GM21528 (cell line): Measurements from ENCODE around the gene CPLX1.
"Not testable (repeated sequence)": the region's sequence is repeated elsewhere in the genome, so short reads cannot be mapped to it uniquely, and the experiment has no call there.

ENCODE experiments used
- ATAC-seq: cut with Tn5 transposase; IDR thresholded peaks from one replicate; pipeline ENCODE4 v1.9.1; 2021; ENCODE audit warnings: mild to moderate bottlenecking, moderate library complexity; ENCODE audit not compliant: unreplicated experiment, low FRiP score

Gene CPLX1

DNA sequence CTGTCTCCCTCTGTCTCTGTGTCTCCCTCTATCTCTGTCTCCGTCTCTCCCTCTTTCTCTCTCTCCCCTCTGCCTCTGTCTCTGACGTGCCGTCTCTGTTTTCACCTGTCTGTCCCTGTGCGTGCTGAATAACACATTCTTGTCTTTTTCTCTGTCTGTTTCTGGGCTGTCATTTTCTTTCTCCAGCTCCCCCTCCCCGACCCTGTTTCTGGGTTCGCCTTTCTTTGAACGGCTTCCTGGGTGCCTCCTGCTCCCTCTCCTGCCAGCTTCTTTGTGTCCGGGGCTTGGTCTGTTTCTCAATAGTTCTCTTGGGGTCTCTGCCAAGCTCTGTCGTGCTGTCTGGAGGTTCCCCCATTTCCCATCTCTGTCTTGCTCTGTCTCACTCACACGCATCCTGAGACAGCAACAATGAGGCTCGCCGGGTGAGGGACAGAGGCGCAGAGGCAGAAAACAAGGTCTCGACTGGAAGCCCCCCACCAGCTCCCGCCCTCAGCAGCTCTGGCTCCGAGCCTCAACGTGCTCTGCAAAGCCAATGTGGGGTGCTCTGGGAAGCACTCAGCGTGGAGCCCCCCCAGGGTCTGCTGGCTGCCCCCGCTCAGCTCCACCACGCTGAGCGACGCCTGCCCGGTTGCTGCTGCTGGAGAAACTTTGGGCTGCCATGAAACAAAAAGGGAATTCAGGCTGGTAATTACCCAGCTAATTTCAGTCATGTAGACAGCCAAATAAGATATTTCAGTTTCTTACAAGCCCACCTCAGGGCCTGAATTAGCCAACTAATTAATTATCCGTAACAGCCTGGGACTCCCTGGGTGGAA, 3.4 kb downstream of the CPLX1 start:
- ATAC-seq, result no peak

DNA sequence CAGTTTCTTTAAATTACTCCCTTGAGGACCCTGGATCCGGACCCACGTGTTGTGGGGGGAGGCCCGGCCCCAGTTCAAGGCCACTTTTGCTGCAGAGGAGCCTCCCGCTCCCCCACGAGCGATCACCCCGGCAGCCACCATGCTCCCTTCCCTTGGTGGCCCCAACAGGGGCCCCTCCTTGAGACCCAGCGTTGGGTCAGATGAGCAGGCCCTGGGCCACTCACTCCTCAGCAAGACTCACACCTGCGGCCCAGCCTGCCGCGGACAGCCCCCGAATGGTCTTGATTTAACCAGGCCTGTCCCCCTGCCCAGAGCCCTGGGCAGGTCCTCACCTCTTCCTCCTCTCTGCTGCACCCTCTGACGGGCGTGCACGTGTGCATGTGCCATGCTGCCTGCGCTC, 4.3 kb downstream of the CPLX1 start:
- no peak for ATAC-seq

DNA sequence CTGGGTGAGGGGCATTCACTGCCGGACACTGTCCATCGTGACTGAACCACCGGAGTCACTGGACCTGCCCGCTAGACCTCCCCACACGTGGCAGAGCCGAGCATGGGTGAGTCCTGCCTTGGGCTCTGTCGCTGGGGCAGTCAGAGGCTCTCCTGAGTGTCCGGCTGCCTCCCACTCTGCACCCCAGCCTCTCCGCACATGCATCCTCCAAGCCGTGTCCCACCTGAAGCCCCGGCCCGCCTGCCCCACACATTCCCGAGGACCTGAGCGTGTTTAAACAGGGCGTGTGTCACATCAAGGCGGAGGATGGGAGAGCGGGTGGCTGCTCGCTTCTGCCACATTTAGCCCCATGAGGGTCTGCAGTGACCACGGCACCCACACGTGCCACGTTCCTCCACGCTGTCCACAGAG, 4.7 kb downstream of the CPLX1 start:
- no peak for ATAC-seq

DNA sequence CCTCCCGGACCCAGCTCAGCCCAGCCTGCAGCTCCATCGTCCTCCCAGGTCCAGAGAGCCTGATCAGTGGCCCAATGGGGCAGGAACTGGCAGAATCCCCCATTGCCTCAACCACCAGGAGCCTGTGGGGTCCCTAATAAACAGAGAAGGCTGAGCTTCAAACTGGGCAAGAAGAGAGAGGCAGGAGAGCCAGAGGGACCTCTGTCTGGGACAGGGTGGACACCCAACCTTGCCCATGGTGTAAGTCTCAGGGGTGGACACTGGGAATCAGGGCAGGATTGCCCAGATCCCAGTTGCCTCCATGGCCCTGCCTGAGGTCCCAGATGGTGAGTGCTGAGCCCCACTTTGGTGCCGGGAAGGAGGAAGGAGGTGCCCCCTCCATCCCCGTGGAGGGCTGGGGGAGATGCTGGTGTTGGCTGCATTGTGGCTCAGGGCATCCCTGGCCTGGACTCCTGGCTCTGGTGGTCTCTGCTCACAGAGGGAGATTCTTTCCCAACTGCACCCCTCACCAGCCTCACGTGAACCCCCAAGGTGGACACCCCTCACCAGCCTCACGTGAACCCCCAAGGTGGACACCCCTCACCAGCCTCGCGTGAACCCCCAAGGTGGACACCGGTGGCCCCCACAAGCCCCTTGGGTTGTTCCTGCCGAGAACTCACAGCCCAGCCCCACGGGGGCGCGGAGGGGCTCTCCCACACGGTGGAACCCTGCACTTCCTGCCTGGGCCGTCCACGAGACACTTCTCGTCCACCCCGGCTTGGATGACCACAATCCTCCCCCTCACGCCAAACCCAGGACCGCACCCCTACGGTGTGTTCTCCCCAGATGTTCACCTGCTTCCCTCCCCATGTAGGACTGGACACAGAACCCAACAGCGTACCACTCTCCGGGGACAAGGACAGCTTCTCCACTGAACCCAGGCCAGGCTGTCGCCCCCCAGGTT, 5.4 kb downstream of the CPLX1 start:
- no peak for ATAC-seq

DNA sequence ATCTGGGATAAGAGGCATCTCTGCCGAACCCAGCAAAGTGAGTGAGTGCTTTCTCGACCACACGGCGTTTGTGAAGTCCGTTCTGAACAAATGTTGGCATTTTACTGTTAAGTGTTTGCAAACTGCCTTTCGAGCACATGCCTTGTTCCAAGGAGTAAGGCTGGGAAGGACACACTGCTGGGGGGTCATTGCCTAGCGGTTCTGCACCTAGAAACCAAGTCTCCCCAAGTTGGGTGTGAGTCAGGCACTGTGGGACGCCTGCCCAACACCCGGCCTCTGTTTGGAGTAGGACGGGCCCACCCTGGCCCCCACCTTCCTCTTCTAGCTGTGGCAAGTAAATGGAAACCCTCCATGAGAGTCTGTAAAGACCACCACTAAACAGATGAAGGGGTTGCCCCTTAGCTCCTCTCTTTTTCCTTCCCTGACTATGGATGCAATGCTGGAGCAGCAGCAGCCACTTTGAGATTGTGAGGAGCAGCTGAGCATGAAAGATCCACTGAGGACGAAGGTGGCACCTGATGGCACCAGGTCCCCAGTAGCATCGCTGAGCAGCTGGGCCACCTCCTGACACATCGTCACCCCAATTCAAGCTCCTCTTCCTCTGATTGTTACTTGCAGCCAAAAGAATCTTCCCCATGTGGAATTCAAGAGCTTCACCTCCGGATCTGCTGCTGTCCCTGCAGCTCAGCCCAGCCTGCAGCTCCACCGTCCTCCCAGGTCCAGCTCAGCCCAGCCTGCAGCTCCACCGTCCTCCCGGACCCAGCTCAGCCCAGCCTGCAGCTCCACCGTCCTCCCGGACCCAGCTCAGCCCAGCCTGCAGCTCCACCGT, 6.3 kb downstream of the CPLX1 start:
- ATAC-seq, result no peak

DNA sequence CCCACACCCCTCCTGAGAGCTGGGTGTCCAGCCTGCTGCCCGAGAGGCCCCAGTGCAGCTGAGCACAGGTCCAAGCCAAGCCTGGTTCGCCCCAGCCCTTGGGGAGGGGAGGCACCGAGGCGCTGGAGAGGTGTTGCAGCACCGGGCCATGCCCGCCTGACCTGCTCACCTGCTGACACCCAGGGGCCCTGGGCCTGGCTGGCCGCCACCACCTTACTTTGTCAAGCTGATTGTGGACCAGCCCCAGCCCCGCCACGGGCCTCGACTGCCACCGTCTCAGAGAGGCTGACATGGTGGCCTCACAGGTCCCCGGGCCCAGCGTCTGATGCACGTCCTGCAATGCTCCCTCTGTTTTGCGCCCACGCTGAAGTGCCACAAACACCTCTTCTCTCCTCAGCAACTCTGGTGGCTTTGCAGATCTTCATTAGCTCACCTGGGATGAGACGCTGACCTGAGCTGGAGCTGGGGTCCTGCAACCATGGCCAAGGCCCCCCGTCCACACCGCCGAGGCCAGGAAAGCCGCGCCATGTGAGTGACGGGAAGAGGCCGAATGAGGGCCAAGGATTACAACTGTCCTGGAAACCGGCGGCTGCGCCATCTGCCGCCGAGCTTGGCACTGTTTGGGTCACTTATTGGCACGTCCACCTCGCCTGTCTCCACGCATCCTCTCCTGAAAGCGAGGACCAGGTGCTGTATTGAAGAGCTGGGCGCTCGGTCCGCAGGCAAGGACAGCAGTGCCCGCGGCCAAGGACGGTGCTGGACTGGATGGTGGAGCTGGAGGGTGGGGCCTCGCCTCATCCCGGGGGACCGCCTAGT, 7.6 kb downstream of the CPLX1 start:
- ATAC-seq, result no peak

DNA sequence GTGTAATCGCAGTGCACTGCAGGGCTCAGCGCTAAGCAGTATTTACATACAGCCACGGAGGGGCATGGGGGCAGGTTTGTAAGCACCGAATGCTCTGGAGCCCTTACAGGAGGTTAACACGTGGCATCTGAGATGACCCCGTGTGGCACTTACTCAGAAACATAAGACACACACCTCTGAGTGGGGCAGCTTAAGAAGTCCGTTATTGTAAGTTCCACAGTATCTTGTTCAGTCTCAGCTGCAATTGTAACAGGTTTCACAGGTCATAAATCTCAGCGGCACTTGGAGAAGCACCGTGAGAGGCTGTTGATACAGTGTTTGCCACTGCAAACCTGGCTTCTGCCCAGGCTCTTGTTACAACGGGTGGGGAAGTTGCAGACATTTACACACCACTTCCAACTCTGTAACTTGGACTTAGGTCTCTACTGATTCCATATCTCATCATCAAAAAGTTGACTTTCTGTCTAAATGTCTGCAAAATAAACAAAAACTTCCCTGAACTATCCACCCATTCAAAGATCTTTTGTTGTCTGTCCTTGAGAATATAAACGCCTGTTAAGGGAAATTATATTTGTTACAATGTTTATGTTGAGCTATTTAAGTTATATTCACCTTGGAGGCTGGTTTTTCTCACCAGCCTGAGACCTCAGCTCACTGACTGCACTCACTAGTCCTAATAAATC, 10.3 kb downstream of the CPLX1 start:
- ATAC-seq, result no peak

DNA sequence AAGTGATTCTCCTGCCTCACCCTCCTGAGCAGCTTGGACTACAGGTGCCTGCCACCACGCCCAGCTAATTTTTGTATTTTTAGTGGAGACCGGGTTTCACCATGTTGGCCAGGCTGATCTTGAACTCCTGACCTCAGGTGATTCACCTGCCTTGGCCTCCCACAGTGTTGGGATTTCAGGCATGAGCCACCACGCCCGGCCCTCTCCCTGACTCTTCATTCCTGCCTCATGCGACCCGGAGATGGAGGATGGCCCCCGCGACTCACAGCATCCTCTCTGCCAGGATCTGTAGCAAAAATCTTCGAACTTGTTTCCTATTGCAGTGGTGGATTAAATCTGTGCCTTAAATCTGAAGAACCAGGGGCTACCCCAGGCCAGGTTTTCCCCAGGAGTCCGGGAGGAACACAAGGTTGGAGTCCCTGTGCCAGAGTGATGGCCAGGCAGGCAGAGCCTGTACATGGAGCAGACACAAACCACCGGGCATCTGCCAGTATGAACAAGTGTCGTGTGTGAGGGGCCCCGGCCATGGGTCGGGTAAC, 11.5 kb downstream of the CPLX1 start:
- no peak for ATAC-seq

DNA sequence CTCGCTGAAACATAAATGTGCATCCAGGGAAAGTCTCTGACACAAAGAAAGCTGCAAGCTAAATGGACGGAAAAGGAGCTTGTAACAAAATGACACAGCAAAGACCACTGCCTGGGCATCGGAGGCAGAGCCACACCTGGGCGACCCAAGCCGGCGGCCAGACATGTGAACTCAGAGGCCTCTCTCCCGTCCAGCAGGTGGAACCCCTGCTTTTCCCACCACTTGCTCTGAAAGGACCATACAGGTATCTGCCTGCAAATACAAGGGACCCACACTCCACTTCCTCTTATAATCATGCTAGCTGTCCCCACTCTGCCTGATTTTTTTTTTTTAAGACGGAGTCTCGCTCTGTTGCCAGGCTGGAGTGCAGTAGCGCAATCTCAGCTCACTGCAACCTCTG, 12.0 kb downstream of the CPLX1 start:
- ATAC-seq, result no peak

DNA sequence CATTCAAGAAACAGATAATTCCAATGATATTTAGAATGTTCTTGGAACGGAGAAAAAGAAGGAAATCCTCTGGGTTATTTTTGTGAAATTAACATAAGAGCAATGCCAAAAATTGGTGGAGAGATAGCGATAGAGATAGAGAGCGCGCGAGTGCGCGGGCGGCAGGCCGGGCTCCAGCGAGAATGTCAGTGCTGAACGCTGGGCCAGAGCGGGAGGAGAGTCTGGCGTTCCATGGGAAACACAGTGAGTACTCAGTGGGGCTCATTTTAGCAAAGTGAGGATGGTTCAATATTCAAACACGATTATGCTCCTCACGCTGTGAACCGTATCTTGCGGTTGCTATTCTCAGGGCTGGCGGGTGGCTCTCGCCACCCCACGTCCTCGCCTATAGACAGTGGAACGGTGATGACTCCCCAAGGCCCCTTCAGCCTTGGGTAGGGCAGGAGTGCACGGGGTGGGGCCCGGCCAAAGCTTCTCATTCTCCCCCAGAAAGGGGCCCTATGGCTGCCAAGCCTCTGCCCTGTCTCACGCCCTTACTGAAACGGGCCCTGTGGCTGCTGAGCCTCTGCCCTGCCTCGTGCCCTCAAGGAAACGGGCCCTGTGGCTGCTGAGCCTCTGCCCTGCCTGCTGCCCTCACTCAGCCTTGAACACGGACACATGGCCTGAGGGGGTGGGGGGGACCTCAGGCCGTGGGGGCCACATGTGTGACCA, 16.9 kb downstream of the CPLX1 start:
- ATAC-seq, result no peak

DNA sequence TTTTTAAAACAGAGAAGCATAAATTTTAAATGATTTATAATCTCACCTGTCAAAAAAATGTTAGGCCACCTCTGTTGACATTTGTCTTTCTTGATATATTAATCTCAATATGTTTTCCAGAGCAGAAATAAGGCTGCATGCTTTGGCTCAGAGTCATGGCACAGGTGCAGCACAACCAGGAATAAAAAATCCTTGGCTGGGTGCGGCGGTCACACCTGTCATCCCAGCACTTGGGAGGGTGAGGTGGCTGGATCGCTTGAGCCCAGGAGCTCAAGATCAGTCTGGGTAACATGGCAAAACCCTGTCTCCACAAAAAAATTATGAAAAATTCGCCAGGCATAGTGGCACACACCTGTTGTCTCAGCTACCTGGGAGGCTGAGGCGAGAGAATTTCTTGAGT, 18.1 kb downstream of the CPLX1 start:
- no peak for ATAC-seq

DNA sequence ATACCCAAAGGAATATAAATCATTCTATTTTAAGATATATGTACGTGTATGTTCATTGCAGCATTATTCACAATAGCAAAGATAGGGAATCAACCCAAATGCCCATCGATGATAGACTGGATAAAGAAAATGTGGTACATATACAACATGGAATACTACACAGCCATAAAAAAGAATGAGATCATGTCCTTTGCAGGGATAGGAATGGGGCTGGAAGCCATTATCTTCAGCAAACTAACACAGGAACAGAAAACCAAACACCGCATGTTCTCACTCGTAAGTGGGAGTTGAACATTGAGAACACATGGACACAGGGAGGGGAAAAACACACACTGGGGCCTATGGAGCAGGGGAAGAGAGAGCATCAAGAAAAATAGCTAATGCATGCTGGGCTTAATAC, 18.9 kb downstream of the CPLX1 start:
- not testable (repeated sequence) for ATAC-seq

DNA sequence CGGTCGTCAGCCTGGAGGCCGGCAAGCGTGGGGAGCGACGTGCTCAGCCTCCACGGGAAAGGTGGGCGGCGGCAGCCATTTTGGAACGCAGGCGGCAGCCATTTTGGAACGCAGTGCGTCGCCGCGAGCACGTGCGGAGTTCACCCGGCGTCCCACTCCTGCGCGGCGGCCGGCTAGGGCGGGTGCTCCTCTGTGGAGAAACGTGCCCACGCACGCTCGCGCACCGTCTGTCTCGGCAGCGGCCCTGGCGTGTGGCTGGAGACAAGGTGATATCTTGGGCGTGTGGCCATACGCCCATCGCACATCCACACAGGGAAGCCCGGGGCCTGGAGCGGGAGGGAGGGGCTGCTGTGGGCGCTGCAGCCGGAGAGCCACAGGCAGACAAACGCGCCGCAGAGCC, 21.1 kb downstream of the CPLX1 start:
- ATAC-seq, result no peak

DNA sequence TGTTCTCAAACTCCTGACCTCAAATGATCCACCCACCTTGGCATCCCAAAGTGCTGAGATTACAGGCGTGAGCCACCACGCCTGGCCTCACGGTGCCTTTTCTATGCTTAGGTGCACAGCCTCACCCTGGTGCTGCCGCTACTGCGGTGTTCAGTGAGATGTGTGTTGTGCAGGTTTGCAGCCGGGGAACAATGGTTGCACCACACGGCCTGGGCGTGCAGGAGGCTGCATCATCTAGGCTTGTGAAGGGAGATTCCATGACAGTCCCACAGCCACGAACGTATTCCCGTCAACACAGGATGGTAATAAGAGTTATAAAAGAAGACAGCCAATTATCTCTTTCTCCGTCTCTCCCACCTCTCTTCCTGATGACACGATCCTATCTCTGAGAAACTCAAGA, 22.0 kb downstream of the CPLX1 start:
- no peak for ATAC-seq

DNA sequence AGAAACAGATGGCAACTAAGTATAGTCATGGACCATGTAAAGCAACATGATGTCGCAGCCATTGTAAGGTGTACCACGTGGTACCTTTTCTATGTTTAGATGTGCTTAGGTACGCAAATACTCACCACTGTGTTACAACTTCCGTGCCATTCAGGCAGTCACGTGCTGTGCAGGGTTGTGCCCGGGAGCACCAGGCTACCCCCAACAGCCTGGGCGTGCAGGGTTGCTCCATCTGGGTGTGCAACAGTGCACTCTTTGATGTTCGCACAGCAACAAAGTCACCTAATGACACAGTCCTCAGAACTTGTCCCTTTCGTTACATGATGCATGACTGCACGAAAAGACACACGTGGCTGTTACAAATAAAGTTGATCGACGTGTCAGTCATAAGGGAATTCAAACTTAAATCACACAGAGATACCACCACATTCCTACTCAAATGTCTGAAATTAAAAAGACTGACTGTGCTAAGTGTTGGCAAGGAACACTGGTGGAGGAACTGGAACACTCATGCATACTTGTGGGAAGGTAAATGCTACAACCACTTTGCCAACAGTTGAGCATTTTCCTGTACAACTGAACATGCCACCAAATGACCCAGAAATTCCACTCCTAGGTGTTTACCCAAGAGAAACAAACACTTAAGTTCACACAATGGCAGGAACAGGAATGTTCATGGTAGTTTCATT, 24.3 kb downstream of the CPLX1 start:
- no peak for ATAC-seq

DNA sequence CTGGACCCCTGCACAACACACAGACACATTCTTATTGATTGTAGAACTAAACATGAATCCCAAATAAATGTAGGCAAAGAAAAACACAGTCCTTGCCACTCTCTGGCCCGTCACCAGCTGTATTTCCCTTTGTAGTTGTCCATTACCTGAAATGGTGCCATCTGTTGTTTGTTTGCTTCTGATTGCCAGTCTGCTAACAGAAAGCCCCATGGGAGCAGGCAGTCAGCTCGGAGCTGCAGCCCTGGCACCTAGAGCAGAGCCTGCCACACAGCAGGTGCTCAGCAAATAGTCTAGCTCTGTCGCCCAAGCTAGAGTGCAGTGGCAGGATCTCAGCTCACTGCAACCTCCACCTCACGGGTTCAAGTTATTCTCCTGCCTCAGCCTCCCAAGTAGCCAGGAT, 28.9 kb downstream of the CPLX1 start:
- no peak for ATAC-seq

DNA sequence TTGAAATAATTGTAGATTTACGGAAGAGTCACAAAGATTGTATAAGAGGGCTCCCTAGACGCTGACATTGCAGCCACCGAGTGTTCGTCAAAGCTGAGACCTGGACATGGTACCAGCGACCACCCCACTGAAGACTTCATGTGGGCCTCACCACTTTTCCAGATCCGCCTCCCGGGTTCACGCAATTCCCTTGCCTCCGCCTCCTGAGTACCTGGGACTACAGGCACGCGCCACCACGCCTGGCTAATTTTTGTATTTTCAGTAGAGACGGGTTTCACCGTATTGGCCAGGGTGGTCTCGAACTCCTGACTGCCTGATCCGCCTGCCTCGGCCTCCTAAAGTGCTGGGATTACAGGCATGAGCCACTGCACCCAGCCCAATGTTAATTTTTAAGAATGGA, 29.7 kb downstream of the CPLX1 start:
- no peak for ATAC-seq

DNA sequence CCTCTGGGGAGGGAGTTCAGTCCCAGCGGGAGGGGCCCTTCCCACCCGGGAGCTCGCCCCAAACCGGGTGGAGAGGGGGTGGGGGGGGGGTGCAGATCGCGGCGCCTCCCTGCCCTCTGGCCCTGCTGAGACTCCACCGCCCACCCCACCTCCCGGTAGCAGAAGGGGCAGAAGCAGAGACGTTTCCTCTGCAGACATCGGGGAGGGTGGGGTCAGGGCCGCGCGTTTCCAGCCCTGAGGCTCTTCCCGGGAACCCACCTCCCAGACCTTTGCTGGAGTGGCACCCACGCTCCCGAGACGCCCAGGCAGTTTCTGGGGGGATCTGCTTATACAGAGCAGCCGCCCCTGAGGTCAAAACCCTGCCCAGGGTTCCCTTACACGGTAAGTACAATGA, 30.2 kb downstream of the CPLX1 start:
- ATAC-seq, result no peak
